ENCODE results near the gene TPST2.

Gene TPST2

DNA sequence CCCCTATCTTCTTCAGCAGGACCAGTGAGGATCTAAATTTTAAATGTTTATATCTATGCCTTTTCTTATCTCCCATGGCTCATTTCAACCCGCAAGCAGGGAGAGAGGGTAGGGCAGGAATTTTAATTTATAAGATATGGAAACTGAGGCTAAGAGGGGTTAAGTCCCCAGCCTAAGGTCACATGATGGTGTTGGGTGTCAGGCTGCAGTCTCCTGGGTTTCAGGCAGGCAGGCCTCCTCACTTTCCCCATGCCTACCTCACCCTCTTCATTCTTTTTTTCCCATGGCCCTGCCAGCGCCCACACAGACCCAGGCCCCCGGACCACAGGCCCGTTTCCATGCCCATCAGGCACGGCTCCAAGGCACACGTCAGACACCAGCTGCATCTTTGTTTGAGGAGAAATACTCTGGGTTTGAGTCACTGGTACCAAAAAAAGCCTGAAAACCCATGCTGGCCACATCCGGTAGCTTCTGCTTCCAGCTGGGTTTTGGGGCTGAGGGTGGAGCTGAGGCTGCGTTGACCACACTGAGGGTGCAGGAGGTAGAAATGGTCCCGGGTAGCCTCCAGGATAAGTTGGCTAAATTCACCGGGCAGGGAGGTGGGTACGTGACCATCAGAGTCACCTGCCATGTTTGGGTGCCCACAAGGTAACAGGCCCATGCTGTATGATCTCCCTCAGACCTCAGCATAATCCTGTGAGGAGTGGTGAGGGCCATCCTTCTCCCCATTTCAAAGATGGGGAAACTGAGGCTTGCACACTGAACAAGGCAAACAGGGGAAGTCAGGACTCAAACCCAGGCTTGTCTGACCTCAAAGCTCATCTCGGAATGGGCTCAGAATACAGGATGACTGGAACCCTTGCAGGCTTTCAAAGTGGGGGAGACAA is 20.4 kb upstream of the TPST2 start:
- peak; percentile 32 for DNase-seq

DNA sequence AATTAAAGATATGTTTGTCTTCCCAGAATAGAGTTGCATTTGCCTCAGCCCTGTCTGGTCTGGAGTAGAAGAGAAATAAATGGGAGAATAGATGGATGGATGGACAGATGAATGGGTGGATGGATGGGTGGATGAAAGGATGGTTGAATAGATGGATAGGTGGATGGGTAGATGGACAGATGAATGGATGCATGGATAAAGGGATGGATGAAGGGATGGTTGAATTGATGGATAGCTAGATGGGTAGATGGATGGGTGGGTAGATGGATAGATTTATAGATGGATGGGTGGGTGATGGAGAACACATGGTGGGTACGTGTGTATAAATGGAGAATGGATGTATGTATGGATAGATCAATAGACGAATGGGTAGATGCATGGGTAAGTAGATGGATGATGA is 19.4 kb upstream of the TPST2 start:
- DNase-seq, result no peak

DNA sequence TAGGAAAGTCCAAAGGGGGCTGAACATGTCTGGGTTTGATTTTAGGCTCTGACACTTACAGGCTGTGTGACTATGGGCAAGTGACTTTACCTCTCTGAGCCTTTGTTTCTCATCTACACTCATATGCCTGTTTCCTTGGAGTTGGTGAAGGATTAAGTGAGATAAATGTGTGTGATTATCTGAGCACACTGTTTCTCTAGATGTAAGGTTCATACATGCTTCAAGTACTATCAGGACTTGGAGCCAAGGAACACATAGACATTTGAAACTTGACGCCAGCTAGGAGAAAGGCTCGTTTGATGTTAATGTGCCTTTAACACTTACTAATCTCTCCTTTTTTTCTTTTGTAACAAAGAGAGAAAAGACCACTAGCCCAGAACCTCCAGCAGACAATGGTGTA is 18.2 kb upstream of the TPST2 start:
- DNase-seq, result no peak

DNA sequence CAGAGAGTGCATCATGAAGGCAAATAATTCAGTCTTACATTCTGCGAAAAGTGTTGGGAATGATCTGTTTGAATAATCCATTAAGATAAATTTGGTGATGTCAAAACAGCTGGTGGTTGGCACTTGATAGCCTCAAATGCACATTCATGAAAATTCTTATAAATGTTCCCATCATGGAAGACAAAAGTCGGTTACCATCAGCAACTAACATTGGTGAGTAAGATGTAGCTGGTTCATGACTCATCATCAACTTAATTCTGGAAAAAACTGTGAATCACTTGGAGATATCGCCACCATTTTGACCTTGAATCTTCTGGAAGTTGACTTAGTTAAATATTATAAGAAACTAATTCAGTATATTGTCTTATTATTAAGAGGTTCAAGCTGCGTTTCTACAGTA is 16.7 kb upstream of the TPST2 start:
- no peak for DNase-seq

DNA sequence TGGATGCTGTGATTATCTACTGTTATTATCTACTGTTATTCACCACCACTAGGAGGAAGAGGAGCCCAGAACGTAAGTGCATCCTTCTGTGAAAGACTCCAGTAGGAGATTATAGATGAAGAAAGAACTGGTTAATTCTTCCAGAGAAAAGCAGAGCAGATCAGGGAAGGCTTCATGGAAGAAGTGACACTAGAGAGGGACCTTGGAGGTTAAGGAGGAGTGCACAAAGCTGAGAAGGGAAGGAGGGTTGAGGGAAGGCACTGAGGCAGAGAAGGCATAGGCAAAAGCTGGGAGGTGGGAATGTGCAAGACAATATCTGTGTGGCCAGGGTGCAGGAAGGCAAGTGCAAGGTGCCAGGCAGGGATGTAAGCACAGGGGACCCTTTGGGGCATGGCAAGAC is 14.4 kb upstream of the TPST2 start:
- no peak for DNase-seq

DNA sequence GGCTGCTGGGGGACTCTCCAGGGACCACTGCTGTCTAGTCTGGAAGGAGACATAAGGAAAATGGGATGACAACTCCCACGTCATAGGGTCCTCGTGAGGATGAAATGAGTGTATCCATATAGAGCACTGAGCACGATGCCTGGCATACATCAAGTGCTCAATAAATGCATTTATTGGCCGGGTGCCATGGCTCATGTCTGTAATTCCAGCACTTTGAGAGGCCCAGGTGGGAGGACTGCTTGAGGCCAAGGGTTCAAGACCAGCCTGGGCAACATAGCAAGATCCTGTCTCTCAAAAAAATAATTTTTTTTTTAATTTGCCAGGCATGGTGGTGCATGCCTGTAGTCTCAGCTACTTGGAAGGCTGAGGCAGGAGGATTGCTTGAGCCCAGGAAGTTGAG is 12.2 kb upstream of the TPST2 start:
- no peak for DNase-seq

DNA sequence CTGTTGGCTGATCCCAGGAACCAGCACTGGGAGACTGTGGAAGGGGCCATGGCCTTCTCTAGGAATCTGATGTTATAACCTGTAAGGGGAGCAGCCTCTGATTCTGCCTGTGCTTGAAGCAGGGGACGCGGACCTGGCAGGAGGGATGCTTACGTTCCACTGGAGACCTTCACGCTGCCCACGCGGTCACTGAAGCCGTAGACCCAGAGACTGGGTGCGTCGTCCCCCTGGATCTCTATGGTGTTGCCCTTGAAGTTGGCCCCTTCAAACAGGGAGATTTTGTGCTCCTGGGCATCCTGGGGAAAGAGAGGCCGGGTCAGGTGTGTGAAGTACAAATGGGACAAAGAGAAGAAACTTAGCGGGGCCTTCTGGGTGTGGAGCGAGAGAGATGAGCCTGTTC is 11.8 kb upstream of the TPST2 start:
- no peak for DNase-seq

DNA sequence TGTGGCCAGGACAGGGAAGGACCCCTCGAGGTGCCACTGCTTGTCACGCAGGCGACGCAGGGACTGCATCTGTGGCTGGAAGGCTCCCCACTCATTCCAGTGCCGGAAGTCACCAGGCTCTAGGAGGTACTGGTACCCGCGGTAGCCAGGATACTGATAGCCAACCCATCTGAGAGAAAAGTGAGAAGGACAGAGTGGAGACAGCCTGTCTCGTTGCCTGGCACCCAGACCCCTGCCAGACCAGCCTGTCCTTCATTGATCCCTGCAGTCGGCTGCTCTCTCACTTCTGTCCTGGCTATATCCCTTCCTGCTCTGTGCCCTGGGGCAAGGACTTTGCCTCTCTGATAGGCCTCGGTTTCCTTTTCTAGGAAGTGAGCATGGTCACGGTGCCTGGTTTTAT is 9.6 kb upstream of the TPST2 start:
- DNase-seq, result no peak

DNA sequence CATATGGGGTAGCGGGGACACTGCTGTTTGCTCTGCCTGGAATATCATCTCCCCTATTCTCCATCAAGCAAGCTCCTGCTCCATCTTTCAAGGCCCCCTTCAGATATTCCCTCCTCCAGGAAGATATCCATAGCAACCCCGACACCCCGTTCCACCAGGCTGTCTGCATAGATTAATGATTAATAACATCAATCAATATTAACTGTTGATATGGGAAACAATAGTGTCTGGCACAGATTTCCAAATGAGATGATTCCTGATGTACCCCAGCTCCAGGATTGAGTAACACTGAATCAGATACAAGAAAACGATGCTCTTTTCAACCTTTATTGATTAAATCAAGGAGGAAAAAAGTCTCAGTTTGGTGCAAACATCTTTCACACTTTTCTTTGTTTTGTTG is 7.5 kb upstream of the TPST2 start:
- DNase-seq, result no peak

DNA sequence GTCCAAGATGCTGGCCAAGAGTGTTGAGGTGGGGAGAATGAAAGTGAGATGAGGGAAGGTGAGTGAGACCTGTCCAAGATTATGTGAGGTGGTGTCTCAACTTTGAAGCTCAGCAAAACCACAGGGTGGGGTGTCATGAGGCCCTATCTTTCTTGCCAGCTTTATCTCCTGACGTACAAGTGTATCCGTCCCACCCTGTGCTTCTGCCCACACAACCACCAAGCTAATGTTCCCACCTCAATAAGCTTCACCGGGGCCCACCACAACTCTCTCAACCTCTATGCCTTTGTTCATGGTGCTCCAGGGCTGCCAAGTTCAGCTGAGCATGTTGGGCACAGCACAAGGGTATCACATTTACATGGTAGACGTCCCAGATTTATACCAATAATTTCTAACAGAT is 7.1 kb upstream of the TPST2 start:
- no peak for DNase-seq

DNA sequence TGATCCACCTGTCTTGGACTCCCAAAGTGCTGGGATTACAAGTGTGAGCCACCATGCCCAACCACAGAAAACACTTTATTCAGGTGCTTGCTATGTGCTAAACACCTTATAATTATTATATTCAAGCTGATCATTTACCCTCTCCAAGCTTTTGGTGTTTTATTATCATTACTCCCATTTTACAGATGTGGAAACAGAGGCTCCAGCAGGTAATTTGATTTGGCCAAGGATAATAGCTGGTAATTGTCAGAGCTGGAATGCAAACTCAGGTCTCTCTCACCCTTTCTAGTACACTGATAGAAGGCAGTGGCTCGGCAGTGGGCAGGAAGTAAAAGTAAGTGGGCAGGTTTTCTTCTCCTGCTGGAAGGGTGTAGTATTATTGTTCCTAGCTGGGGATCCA is 3.8 kb upstream of the TPST2 start:
- no peak for DNase-seq

DNA sequence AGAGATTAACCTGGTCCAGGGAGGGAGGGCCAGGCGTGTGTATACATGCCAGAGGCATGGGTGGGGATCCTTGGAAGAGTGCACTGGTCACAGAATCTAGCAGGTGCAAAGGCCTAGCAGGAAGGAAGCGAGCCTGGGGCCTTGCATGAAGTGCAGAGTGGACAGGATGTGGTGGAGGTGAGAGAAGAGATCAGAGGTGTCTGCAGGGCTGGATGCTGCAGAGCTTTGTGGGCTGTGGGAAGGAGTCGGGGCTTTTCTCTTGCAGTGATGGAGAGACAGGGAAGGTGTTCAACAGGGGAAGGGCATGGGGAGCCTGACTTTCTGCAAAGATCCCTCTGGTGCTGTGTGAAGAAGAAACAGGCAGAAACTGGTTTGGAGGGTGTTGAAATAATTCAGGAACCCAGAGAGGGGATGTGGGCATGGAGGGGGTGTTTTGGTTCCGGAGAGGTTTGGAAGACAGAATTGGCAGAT is 2.5 kb upstream of the TPST2 start:
- DNase-seq, result peak; percentile 61

DNA sequence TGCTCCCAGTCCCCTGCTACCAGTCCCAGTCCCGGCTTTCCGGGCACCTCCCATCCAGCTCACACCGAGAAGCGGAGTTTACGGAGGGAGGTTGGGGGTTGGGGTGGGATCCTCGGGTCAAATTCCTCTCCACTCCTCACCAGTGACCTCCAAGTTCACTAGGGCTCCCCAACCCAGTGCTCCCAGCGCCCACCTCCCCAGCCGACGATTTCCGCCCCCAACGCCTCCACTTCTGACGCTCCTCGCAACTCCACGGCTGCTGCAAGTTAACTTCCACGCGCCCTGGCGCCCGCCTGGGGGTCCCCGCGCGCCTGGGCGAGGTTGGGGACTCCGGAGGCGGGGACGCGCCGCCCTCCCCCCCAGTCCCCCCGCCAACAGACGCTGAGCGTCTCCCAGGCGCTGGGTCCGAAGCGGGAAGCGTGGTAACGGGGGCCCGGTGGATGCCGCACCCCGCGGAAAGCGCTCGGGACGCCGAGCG is 526 bp downstream of the TPST2 start:
- DNase-seq, result peak; percentile 55

DNA sequence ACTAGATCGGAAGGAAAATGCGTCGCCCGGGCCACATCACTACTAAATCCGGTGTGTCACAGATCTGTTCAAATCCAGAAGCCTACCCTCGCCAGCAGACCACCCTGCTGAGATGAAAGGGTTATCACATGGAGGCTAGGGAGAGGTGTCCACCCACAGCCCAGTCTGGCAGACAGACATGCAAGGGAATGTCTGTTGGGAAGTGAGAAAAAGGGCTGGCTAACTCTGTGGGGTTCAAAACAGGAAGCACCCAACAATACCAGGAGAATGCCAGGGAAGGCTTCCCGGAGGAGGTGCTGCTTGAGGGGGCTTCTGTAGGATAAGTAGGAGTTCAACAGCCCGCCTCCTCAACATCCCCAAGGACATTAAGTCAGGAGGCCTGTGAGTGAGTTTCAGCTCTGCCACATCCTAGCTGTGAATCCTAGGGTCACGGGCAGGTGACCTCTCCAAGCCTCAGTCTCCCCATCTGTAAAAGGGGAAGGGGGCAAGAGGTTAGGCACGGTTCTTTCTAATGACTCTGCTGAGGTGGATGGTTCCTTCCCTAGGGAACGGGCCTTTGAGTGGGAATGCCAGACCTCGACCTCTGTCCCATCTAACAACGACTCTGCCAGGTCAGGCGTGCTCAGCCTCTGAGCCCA is 1.1 kb downstream of the TPST2 start:
- no peak for DNase-seq

DNA sequence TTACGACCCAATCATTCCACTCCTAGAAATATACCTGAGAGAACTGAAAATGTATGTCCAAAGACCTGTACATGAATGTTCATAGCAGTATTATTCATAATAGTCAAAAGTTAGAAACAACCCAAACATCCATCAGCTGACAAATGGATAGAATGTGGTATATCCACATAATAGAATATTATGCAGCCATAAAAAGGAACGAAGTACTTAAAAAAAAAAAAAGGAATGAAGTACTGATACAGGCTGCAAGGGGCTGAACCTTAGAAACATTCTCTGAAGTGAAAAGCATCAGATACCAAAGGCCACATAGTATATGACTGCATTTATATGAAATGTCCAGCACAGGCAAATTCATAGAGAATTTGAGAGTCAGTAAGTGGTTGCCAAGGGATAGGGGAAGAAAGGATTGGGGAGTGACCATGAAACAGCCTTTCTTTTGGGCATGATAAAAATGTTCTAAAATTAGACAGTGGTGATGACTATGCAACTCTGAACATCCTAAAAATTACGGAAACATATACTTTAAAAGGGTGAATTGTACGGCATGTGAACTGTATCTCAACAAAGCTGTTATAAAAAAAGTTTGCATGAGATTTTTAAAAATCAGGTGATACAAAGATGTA is 1.8 kb downstream of the TPST2 start:
- no peak for DNase-seq

DNA sequence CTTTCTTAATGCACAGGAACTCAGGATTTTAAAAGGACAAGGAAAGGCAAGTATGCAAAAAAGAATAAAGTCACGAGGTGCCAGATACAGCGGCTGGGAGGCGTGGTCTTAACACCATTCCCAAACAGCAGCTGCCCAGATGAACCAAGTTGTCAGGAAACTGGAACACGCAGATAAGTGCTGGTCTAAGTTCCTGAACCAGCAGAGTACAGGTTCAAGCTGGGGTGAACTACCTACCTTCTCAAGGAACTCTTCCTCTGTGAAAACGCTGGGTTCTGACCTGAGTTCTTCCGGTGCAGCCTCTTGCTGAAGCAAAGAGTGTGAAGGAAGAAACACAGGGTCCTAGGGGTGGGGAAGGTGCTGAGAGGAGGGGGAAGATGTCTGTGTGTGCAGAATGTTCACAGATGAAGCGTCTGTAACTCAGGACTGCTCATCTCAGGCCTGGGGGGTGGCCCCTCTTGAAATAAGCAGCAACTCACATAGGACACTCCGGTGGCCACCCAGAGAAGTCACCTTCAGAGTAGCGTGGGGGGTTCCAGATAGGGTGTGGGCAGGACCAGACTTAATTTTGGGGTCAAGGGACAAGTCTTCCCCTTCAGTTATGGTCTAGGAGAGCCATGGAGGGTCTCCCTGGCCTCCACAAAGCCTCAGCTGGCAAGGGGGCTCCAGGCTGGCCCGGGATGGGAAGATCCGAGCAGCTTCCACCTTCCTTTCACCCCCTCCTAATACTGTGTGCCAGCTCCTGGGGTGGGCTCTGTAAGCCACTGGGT is 3.2 kb downstream of the TPST2 start:
- DNase-seq, result peak; percentile 31

DNA sequence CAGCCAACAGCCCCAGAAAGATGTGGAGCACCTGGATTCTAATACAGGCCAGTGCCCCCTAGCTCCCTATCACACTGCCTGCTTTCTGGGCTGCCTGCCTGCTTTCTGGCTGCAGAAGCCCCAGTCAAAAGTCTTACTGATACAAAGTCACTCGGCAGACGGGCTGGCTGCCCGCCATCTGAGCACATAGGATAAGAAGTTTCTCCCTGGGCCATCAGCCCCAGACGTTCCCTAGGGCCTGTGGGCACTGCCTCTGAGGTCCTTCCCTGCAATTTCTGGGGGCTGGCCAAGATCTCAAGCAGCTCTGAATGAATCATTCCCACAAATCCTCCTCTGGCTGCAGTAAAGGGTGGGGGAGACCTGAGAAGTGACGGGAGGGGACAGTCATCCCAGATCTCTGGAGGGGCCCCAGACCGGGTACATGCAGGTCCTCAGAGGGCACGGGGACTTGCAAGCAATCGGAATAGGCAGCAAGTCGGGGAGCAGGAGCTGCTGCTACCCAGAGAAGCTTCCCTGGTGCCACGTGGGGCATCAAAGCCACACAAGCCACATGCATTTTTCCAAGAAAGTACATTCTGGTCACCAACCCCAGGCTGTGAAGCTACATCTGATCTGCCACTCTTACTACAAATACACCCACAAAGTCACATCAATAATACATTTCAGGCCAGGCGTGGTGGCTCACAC is 4.7 kb downstream of the TPST2 start:
- no peak for DNase-seq

DNA sequence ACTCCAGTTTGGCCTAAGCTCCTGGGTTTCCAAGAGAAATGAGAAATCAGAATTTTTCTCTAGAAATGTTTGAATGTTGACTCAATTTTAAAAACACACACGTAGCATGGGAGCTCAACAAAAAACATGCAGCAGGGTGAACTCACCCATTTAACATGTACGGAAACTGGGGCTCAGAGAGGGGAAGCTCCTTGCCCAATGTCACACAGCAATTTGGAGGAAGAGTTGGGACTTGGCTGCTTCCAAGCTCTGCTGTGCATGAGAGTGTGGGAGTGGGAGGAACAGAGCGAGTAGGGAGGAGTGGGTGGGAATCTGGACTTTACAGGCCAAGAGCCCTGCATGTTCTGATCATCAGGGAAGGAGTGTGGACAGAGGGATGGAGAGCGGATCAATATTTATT is 5.9 kb downstream of the TPST2 start:
- DNase-seq, result no peak

DNA sequence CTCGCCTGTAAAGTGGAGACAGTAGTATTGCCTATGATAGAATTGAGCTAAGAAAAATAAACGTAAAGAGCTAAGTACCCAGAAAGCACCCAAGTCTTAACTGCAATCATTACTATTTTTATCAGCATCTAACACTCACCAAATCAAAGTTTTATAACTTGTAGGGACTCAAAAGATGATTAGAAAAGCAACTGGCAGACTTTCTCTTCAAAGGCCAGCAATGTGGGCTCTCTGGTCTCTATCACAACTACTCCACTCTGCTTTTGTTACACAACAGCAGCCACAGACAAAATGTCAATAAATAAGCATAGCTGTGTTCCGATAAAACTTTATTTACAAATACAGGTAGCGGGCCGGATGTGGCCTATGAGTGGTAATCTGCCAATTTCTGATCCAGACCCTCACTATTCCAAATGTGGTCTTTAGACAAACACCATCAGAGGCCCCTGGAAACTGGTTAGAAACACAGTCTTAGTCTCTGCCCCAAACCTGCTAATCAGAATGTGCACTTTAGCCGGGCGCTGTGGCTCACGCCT is 8.2 kb downstream of the TPST2 start:
- DNase-seq, result no peak

DNA sequence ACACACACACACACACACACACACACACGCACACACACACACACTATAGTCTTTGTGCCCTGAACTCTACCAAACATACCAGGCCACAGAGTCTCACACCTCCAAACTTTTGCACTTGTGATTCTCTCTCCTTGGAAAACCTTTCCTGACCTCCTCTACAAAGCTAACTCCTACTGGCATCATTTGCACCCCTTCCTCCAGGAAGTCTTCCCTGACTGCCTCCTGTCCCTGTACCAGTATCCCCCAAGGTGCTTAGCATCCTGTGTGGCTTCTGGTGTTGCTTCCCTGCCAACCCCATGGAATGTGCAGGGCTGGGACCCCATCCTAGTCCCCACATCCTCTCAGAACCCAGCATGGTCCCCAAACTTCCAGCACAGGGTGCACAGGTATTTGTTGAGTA is 8.9 kb downstream of the TPST2 start:
- DNase-seq, result no peak

DNA sequence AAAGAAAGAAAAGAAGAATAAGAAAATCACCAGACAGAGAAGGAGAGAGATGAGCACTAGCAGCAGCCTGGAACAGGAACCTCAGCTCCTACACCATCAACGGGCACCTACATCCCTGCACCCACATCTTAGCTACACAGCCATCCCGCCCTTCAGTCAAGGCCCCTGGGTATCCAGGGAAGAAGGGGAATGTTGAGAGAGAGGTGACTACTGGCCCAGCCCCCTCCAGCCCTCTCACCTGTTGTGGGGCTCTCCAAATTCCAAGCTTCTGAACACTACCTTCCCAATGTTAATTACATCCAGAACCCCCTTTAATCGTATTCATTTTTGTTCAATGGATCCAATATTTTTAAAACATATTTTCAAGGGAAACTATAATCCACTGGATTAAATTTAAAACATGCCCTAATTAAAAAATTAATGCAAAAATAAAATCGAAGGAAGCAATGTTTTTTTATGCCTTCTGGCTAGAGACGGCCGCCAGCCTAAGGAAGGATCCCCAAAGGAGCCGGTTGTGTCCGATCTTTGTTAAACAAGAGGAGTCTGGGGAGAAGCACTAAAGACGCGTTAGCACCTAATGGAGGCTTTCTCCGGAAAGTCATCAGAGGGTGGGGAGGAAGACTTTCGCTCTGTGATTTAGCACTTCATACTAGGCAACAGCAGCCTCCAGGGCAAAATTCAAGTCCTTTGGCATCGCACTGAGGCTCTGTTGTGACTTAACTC is 9.5 kb downstream of the TPST2 start:
- DNase-seq, result no peak
